HG03039 (cell line): ENCODE data around the gene HLA-F.

Experiments
- ATAC-seq: cut with Tn5 transposase; IDR thresholded peaks from one replicate; pipeline ENCODE4 v1.9.1; 2021; ENCODE audit warnings: mild to moderate bottlenecking, moderate library complexity; ENCODE audit not compliant: unreplicated experiment

HLA-F gene

GRCh38 chr6:29723666-29724588 lies 693 bp downstream of the HLA-F start:
- ATAC-seq: peak; percentile 33

- no peak for ATAC-seq
These were observed 2.0 kb downstream of the HLA-F start for GRCh38 chr6:29724937-29725869.

GRCh38 chr6:29726001-29726400 lies 2.8 kb downstream of the HLA-F start:
- ATAC-seq: no peak

- no peak for ATAC-seq
These were observed 3.4 kb downstream of the HLA-F start for GRCh38 chr6:29726571-29727194.

- no peak for ATAC-seq
These were observed 4.4 kb downstream of the HLA-F start for GRCh38 chr6:29727637-29728036.

- no peak for ATAC-seq
These were observed 5.1 kb downstream of the HLA-F start for GRCh38 chr6:29728173-29728874.

GRCh38 chr6:29728875-29729270 lies 5.6 kb downstream of the HLA-F start:
- ATAC-seq: no peak

GRCh38 chr6:29729774-29730328 lies 6.6 kb downstream of the HLA-F start:
- no peak for ATAC-seq

- no peak for ATAC-seq
These were observed 7.4 kb downstream of the HLA-F start for GRCh38 chr6:29730575-29731126.

GRCh38 chr6:29731281-29731680 lies 8.0 kb downstream of the HLA-F start:
- no peak for ATAC-seq

- no peak for ATAC-seq
These were observed 9.8 kb downstream of the HLA-F start for GRCh38 chr6:29733057-29733456.

GRCh38 chr6:29734046-29735018 lies 11.1 kb downstream of the HLA-F start:
- ATAC-seq: no peak

GRCh38 chr6:29736563-29736962 lies 13.3 kb downstream of the HLA-F start:
- no peak for ATAC-seq

GRCh38 chr6:29737707-29738630 lies 14.7 kb downstream of the HLA-F start:
- no peak for ATAC-seq

- ATAC-seq: no peak
These were observed 16.1 kb downstream of the HLA-F start for GRCh38 chr6:29739136-29739881.

- ATAC-seq: no peak
These were observed 16.6 kb downstream of the HLA-F start for GRCh38 chr6:29739882-29740261.

GRCh38 chr6:29741592-29741991 lies 18.4 kb downstream of the HLA-F start:
- ATAC-seq: no peak
